HL-60 (cell line): ENCODE data around the gene TMEM123.

Source experiments
- POLR2AphosphoS5 ChIP-seq: IDR thresholded peaks from 2 replicates; pipeline ENCODE4 v1.6.1; 2012; ENCODE audit warnings: low read depth
- TF ChIP-seq, protein P1 (sequence below): IDR thresholded peaks from one replicate; pipeline ENCODE4 v1.5.1; 2011; ENCODE audit warnings: low read length, control low read depth, inconsistent platforms; ENCODE audit not compliant: insufficient read depth
- TF ChIP-seq, protein P2 (sequence below): IDR thresholded peaks from 2 replicates; pipeline ENCODE4 v1.6.1; 2012; ENCODE audit warnings: low read depth; ENCODE audit not compliant: insufficient replicate concordance

DNA sequence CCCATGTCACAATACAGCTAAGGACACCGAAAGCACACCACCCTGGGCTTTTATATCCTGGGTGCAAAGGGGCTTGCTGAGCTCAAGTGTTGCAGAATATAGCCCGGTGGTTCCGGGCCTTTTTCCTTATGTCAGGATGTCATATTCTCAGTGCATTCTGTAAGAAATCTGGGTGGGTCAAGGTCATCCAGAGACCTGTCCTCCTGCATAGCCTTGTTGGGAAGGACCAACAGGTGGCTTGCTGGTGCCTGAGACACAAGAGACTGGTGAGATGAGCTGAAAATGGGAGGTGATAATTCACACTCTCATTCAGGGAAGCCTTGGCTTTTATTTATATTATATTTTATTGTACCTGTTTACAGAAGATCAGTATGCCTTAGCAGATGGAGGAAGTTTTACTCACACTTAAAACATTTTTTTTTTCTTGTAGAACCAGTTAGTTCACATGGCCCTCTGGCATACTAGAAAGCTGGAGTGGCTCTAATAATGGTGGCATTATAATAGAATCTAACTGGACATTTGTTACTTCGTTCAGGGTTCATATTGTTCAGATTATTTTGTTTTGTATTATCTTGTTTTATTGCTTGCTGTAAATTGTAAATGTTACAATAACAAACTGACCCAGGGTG is 14.6 kb upstream of the TMEM123 start:
- TF ChIP-seq, protein P1, sequence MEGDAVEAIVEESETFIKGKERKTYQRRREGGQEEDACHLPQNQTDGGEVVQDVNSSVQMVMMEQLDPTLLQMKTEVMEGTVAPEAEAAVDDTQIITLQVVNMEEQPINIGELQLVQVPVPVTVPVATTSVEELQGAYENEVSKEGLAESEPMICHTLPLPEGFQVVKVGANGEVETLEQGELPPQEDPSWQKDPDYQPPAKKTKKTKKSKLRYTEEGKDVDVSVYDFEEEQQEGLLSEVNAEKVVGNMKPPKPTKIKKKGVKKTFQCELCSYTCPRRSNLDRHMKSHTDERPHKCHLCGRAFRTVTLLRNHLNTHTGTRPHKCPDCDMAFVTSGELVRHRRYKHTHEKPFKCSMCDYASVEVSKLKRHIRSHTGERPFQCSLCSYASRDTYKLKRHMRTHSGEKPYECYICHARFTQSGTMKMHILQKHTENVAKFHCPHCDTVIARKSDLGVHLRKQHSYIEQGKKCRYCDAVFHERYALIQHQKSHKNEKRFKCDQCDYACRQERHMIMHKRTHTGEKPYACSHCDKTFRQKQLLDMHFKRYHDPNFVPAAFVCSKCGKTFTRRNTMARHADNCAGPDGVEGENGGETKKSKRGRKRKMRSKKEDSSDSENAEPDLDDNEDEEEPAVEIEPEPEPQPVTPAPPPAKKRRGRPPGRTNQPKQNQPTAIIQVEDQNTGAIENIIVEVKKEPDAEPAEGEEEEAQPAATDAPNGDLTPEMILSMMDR, result no peak
- TF ChIP-seq POLR2AphosphoS5, result no peak
- TF ChIP-seq, protein P2, sequence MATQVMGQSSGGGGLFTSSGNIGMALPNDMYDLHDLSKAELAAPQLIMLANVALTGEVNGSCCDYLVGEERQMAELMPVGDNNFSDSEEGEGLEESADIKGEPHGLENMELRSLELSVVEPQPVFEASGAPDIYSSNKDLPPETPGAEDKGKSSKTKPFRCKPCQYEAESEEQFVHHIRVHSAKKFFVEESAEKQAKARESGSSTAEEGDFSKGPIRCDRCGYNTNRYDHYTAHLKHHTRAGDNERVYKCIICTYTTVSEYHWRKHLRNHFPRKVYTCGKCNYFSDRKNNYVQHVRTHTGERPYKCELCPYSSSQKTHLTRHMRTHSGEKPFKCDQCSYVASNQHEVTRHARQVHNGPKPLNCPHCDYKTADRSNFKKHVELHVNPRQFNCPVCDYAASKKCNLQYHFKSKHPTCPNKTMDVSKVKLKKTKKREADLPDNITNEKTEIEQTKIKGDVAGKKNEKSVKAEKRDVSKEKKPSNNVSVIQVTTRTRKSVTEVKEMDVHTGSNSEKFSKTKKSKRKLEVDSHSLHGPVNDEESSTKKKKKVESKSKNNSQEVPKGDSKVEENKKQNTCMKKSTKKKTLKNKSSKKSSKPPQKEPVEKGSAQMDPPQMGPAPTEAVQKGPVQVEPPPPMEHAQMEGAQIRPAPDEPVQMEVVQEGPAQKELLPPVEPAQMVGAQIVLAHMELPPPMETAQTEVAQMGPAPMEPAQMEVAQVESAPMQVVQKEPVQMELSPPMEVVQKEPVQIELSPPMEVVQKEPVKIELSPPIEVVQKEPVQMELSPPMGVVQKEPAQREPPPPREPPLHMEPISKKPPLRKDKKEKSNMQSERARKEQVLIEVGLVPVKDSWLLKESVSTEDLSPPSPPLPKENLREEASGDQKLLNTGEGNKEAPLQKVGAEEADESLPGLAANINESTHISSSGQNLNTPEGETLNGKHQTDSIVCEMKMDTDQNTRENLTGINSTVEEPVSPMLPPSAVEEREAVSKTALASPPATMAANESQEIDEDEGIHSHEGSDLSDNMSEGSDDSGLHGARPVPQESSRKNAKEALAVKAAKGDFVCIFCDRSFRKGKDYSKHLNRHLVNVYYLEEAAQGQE, result no peak
